Lower lobe of right lung (tissue), 2 donors: Measurements from ENCODE around the gene DCLK1. TPM values are rescaled to one million over a fixed set of nuclear protein-coding genes. Genes with fewer than 3 reads are reported as not detected.
A peak's percentile ranks its signal among the peaks of the same experiment; 100 is the strongest.

ENCODE experiments used
- ATAC-seq, 2 donors: fragments of 200-7000 bp; cut with Tn5 transposase; one replicate each; pipeline ENCODE4 v1.9.1; 2020 to 2022; ENCODE audit warnings: mild to moderate bottlenecking in 2 of 2, moderate library complexity in 2 of 2
- DNase-seq: peaks from one replicate; pipeline ENCODE4 v3.0.0-alpha.2; 2020
- H3K27ac ChIP-seq: fragments of 200-600 bp; one replicate; pipeline ENCODE4 v1.8.0; 2022
- H3K27me3 ChIP-seq: fragments of 200-600 bp; one replicate; pipeline ENCODE4 v1.8.0; 2022; ENCODE audit warnings: low read depth
- H3K36me3 ChIP-seq: fragments of 200-600 bp; one replicate; pipeline ENCODE4 v1.8.0; 2022; ENCODE audit warnings: mild to moderate bottlenecking
- H3K4me1 ChIP-seq: fragments of 200-600 bp; one replicate; pipeline ENCODE4 v1.8.0; 2022
- H3K4me3 ChIP-seq: fragments of 200-600 bp; one replicate; pipeline ENCODE4 v1.8.0; 2022; ENCODE audit warnings: mild to moderate bottlenecking
- H3K9me3 ChIP-seq: fragments of 200-600 bp; one replicate; pipeline ENCODE4 v1.8.0; 2022
- CTCF ChIP-seq: fragments of 200-600 bp; IDR thresholded peaks from one replicate; pipeline ENCODE4 v1.8.0; 2022; ENCODE audit warnings: antibody characterized with exemption, mild to moderate bottlenecking
- intact Hi-C: fragments of 100-400 bp; cut with DNase I; formaldehyde crosslinking; loops from one replicate; pipeline ENCODE4 v1.11.0; 2022
- total RNA-seq: library from RNA; stranded (reverse); fragmentation: NEBNext Ultra II Directional; extraction: Animal tissue kit (Norgen Biotek cat#: 25700); gene quantifications from one replicate; pipeline ENCODE4 v1.2.1, GENCODE V29; 2021
- donor health status: DM: no; HTN: yes; CAD: no; lungs with severe emphysema.

DCLK1 gene
- total RNA-seq, 1 donor from 2014 or later: 10.4 TPM

- intact Hi-C loops: no loop called here
- DNase-seq: no peak
Measured at GRCh38 chr13:36101157-36101556, 30.0 kb downstream of the DCLK1 start.

GRCh38 chr13:36098080-36098479, 33.1 kb downstream of the DCLK1 start:
- H3K4me1 ChIP-seq: no peaks in the 10 kb centered on the region
- intact Hi-C loops: no loop called here
- H3K4me3 ChIP-seq: no peak overlapping the region
- DNase-seq (no peak), ATAC-seq (no peak)
- no peaks in the 10 kb centered on the region for H3K9me3 ChIP-seq
- no peak overlapping the region for H3K27ac ChIP-seq
- H3K36me3 ChIP-seq: no peaks in the 10 kb centered on the region
- TF ChIP-seq CTCF: no peak
- no peaks in the 10 kb centered on the region for H3K27me3 ChIP-seq

More at GRCh38 chr13:36101157-36101556, 30.0 kb downstream of the DCLK1 start:
- Histone ChIP-seq H3K36me3 (no peaks in the 10 kb centered on the region), H3K9me3 (no peaks in the 10 kb centered on the region), H3K4me1 (no peaks in the 10 kb centered on the region), H3K27ac (no peak overlapping the region), H3K4me3 (no peak overlapping the region), H3K27me3 (no peaks in the 10 kb centered on the region)
- ATAC-seq: no peak
- no peak for TF ChIP-seq CTCF

- no peak overlapping the region for H3K27ac ChIP-seq
- ATAC-seq: peak; percentile 46 to 47
Measured at GRCh38 chr13:36096461-36097416, 34.4 kb downstream of the DCLK1 start.

GRCh38 chr13:36094478-36094877, 36.7 kb downstream of the DCLK1 start:
- no peak for TF ChIP-seq CTCF
- Histone ChIP-seq H3K36me3 (no peaks in the 10 kb centered on the region), H3K27me3 (no peaks in the 10 kb centered on the region), H3K4me3 (no peak overlapping the region), H3K4me1 (no peaks in the 10 kb centered on the region), H3K27ac (no peak overlapping the region), H3K9me3 (no peaks in the 10 kb centered on the region)
- DNase-seq (no peak), ATAC-seq (no peak)
- intact Hi-C loops: no loop called here

More at GRCh38 chr13:36096461-36097416, 34.4 kb downstream of the DCLK1 start:
- Histone ChIP-seq H3K4me1 (no peaks in the 10 kb centered on the region), H3K36me3 (no peaks in the 10 kb centered on the region), H3K27me3 (no peaks in the 10 kb centered on the region), H3K9me3 (no peaks in the 10 kb centered on the region), H3K4me3 (no peak overlapping the region)
- DNase-seq: no peak
- intact Hi-C loops: no loop called here
- no peak for TF ChIP-seq CTCF

GRCh38 chr13:36090592-36090991, 40.6 kb downstream of the DCLK1 start:
- no peak overlapping the region for H3K27ac ChIP-seq
- TF ChIP-seq CTCF: no peak
- no peaks in the 10 kb centered on the region for H3K27me3 ChIP-seq
- H3K4me3 ChIP-seq: no peak overlapping the region
- H3K36me3 ChIP-seq: no peaks in the 10 kb centered on the region
- H3K4me1 ChIP-seq: no peaks in the 10 kb centered on the region
- intact Hi-C loops: no loop called here
- no peaks in the 10 kb centered on the region for H3K9me3 ChIP-seq
- ATAC-seq: peak in 1 of 2 donors; percentile 25
- no peak for DNase-seq
